DOHH2 (cell line): ENCODE data around the gene CTDSPL2.

Experiments used
- EZH2phosphoT487 ChIP-seq: fragments of 200-600 bp; sonication (generic); IDR thresholded peaks from 2 replicates; pipeline ENCODE4 v1.6.1; 2017; ENCODE audit warnings: borderline replicate concordance, mild to moderate bottlenecking, antibody characterized with exemption, low read length, moderate library complexity, mixed read lengths
- TF ChIP-seq, protein P1 (sequence below): fragments of 200-600 bp; sonication (generic); IDR thresholded peaks from one replicate; pipeline ENCODE4 v1.5.1; 2014; ENCODE audit warnings: antibody characterized with exemption, mild to moderate bottlenecking, low read depth, low read length; ENCODE audit not compliant: poor library complexity, severe bottlenecking

GRCh38 chr15:44471885-44472455, 44.5 kb downstream of the CTDSPL2 start:
- TF ChIP-seq EZH2phosphoT487: no peak
- TF ChIP-seq, protein P1, sequence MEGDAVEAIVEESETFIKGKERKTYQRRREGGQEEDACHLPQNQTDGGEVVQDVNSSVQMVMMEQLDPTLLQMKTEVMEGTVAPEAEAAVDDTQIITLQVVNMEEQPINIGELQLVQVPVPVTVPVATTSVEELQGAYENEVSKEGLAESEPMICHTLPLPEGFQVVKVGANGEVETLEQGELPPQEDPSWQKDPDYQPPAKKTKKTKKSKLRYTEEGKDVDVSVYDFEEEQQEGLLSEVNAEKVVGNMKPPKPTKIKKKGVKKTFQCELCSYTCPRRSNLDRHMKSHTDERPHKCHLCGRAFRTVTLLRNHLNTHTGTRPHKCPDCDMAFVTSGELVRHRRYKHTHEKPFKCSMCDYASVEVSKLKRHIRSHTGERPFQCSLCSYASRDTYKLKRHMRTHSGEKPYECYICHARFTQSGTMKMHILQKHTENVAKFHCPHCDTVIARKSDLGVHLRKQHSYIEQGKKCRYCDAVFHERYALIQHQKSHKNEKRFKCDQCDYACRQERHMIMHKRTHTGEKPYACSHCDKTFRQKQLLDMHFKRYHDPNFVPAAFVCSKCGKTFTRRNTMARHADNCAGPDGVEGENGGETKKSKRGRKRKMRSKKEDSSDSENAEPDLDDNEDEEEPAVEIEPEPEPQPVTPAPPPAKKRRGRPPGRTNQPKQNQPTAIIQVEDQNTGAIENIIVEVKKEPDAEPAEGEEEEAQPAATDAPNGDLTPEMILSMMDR: no peak
